ENCODE data around the gene GBGT1. TPM values are rescaled to one million over a fixed set of nuclear protein-coding genes. Genes with fewer than 3 reads are reported as not detected.

The GBGT1 gene
- total RNA-seq, 4 donors from 2014 or later = 7.0 to 49.5 (median 14.1) TPM

- H3K27me3 ChIP-seq = no peaks in the 10 kb centered on the region
These were observed 39.9 kb upstream of the GBGT1 start for GRCh38 chr9:133203506-133204075.

GRCh38 chr9:133202688-133203453, 39.2 kb upstream of the GBGT1 start:
- H3K27ac ChIP-seq = no peak overlapping the region
- TF ChIP-seq CTCF (IDR thresholded peaks at IDR 0.05) (no peak), POLR2A (IDR thresholded peaks at IDR 0.05) (no peak)
- no peaks in the 10 kb centered on the region for H3K9me3 ChIP-seq
- no peaks in the 10 kb centered on the region for H3K36me3 ChIP-seq
- H3K4me1 ChIP-seq = no peaks in the 10 kb centered on the region
- no peaks in the 10 kb centered on the region for H3K27me3 ChIP-seq
- no peak for DNase-seq
- H3K4me3 ChIP-seq = no peak overlapping the region

More at GRCh38 chr9:133203506-133204075, 39.9 kb upstream of the GBGT1 start:
- no peak overlapping the region for H3K4me3 ChIP-seq
- no peaks in the 10 kb centered on the region for H3K36me3 ChIP-seq
- no peaks in the 10 kb centered on the region for H3K9me3 ChIP-seq
- TF ChIP-seq POLR2A (IDR thresholded peaks at IDR 0.05) (no peak), CTCF (IDR thresholded peaks at IDR 0.05) (no peak)
- no peak overlapping the region for H3K27ac ChIP-seq
- H3K4me1 ChIP-seq = no peaks in the 10 kb centered on the region
- DNase-seq = no peak

- TF ChIP-seq CTCF (IDR thresholded peaks at IDR 0.05) (no peak), POLR2A (IDR thresholded peaks at IDR 0.05) (no peak)
- H3K36me3 ChIP-seq = no peaks in the 10 kb centered on the region
- H3K9me3 ChIP-seq = no peaks in the 10 kb centered on the region
- no peak overlapping the region for H3K4me3 ChIP-seq
- no peak for DNase-seq
- H3K27ac ChIP-seq = no peak overlapping the region
- H3K27me3 ChIP-seq = no peaks in the 10 kb centered on the region
- H3K4me1 ChIP-seq = no peaks in the 10 kb centered on the region
These were observed 38.4 kb upstream of the GBGT1 start for GRCh38 chr9:133202145-133202513.

- Histone ChIP-seq H3K27me3 (no peaks in the 10 kb centered on the region), H3K9me3 (no peaks in the 10 kb centered on the region), H3K27ac (no peak overlapping the region), H3K36me3 (no peaks in the 10 kb centered on the region), H3K4me1 (no peaks in the 10 kb centered on the region), H3K4me3 (no peak overlapping the region)
- no peak for TF ChIP-seq POLR2A (IDR thresholded peaks at IDR 0.05)
- no peak for TF ChIP-seq CTCF (IDR thresholded peaks at IDR 0.05)
- no peak for DNase-seq
These were observed 37.9 kb upstream of the GBGT1 start for GRCh38 chr9:133201424-133202144.

- no peaks in the 10 kb centered on the region for H3K4me1 ChIP-seq
- no peaks in the 10 kb centered on the region for H3K36me3 ChIP-seq
- TF ChIP-seq CTCF (IDR thresholded peaks at IDR 0.05) (no peak), POLR2A (IDR thresholded peaks at IDR 0.05) (no peak)
- no peaks in the 10 kb centered on the region for H3K9me3 ChIP-seq
- no peak overlapping the region for H3K27ac ChIP-seq
- H3K4me3 ChIP-seq = no peak overlapping the region
- no peaks in the 10 kb centered on the region for H3K27me3 ChIP-seq
- DNase-seq = no peak
These were observed 36.9 kb upstream of the GBGT1 start for GRCh38 chr9:133200631-133201030.

Data from Peyer's patch (tissue), 4 donors.